Measurements from ENCODE around the gene CABCOCO1.

Gene CABCOCO1

DNA sequence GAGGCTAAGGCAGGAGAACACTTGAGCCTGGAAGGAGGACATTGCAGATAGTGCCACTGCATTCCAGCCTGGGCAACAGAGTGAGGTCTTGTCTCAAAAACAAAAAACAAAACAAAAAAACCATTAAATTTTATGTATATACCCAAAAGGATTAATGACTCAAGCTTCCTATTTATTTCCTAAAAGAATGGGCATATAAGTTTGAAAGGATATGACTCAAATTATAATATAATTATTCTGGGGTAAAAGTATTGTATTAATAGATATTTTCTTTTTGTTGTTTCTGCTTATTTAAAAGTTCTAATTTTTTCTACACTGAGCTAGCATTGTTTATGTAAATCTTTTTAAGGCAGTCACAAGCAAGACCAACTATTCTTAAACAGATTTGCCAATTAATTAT, 42.2 kb upstream of the CABCOCO1 start:
- no peak for DNase-seq (ENCODE audit: low read depth)
- TF ChIP-seq, protein P1, sequence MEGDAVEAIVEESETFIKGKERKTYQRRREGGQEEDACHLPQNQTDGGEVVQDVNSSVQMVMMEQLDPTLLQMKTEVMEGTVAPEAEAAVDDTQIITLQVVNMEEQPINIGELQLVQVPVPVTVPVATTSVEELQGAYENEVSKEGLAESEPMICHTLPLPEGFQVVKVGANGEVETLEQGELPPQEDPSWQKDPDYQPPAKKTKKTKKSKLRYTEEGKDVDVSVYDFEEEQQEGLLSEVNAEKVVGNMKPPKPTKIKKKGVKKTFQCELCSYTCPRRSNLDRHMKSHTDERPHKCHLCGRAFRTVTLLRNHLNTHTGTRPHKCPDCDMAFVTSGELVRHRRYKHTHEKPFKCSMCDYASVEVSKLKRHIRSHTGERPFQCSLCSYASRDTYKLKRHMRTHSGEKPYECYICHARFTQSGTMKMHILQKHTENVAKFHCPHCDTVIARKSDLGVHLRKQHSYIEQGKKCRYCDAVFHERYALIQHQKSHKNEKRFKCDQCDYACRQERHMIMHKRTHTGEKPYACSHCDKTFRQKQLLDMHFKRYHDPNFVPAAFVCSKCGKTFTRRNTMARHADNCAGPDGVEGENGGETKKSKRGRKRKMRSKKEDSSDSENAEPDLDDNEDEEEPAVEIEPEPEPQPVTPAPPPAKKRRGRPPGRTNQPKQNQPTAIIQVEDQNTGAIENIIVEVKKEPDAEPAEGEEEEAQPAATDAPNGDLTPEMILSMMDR (IDR thresholded peaks at IDR 0.05; ENCODE audit: control insufficient read depth, extremely low read depth, insufficient read depth) = no peak
- H3K4me3 ChIP-seq (ENCODE audit: low read depth, low read length) = no peak overlapping the region

DNA sequence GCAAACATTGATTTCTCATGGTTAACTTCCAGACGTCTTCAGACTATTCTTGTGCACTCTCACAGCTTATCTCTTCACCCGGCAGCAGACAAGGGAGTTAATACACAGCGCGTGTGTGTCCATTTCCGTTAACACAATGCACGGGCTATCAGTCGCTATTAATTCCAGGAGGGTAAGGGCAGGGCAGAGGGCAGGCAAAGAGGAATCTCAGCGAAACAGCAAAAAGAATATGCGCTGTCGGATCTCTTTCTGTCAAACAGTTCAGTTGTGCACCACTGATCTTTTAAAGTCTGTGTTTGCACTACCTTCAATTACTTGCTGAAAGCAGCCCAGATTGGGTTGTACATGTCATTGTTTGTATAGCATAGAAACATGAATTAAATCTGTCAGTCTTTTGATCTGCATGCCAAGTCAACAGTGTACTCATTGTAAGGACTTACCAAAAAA, 41.1 kb upstream of the CABCOCO1 start:
- peak; percentile 62 for DNase-seq (ENCODE audit: low read depth)
- no peak overlapping the region for H3K4me3 ChIP-seq (ENCODE audit: low read depth, low read length)

DNA sequence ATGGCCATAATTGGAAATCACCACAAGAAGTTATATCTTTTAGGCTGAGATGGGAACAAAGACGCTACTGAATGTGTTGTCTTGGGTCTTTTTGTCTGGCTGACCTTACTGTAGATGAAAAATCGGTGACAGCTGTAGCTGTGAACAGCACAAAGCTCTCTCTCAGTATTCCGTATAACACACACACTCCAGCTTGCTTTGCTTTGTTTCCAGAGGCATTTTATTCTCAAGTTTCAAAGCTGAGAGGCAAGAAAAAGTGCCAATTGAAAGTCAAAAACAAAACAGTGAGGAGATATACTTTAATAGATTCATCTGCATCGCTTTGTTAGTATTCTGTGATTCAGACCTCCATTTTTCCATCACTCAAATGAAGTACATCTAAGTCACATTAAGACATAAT, 39.6 kb upstream of the CABCOCO1 start:
- no peak overlapping the region for H3K4me3 ChIP-seq (ENCODE audit: low read depth, low read length)
- DNase-seq (ENCODE audit: low read depth) = no peak
- TF ChIP-seq, protein P1 (IDR thresholded peaks at IDR 0.05; ENCODE audit: control insufficient read depth, extremely low read depth, insufficient read depth) = no peak

More for the DNA sequence above, 41.1 kb upstream of the CABCOCO1 start:
- TF ChIP-seq, protein P1 (IDR thresholded peaks at IDR 0.05; ENCODE audit: control insufficient read depth, extremely low read depth, insufficient read depth) = no peak

GRCh38 chr10:61626209-61626608, 36.5 kb upstream of the CABCOCO1 start:
- TF ChIP-seq, protein P1 (IDR thresholded peaks at IDR 0.05; ENCODE audit: control insufficient read depth, extremely low read depth, insufficient read depth) = no peak
- no peak overlapping the region for H3K4me3 ChIP-seq (ENCODE audit: low read depth, low read length)
- DNase-seq (ENCODE audit: low read depth) = no peak

DNA sequence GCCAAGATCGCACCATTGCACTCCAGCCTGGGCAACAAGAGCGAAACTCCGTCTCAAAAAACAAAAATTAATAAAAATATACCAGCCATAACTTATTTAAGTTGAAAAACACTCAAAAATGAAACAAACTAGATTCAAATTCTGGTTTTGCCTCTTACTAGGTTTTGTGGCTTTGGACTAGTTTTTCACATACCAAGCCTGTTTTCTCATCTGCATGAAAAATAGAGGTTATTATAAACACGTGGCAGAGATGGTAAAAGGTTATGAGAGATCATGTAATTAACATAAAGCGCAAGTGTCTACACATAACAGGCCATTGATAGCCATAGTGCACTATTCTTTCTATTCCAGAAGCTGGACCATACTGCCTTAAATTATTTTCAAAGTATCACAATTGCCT, 35.5 kb upstream of the CABCOCO1 start:
- no peak for DNase-seq (ENCODE audit: low read depth)
- no peak overlapping the region for H3K4me3 ChIP-seq (ENCODE audit: low read depth, low read length)
- TF ChIP-seq, protein P1 (IDR thresholded peaks at IDR 0.05; ENCODE audit: control insufficient read depth, extremely low read depth, insufficient read depth) = no peak

DNA sequence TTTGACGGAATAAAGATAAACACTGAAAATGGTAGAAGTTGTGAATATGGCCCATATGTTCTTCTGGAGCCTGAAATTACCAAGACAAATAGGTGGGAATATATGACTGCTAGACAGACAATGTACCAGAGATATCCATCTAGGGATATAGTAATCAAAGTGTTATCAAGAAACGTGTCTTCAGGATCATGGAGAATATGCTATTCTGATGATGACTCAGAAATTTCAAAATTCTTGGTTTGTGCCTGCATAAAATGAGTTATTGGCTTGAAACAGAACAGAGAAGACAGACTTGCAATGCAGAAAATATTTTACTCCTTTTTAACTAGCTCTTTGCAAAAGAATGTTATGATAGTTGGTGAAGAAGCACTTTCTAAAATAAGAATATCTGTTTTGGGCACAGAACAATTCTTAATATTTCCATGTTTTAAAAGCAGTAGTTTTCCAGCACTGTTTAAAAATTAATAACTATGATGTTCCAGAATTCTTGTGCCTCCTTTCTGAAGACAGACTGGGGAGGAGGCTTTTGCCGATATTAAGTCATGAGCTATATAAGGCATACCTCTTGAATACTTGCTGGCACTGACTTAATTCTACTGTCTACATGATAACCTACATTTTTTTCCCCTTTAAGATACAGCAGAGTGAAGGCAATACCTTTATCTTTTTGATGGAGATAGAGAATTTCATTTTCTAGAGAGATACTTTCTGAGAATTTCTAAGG, 34.4 kb upstream of the CABCOCO1 start:
- no peak overlapping the region for H3K4me3 ChIP-seq (ENCODE audit: low read depth, low read length)
- DNase-seq (ENCODE audit: low read depth) = no peak
- TF ChIP-seq, protein P1 (IDR thresholded peaks at IDR 0.05; ENCODE audit: control insufficient read depth, extremely low read depth, insufficient read depth) = no peak

Data from LNCaP clone FGC (cell line).